CD14-positive monocyte (primary cell): ENCODE results near the gene GREB1. TPM values are rescaled to one million over a fixed set of nuclear protein-coding genes. Genes with fewer than 3 reads are reported as not detected.

Source experiments
- DNase-seq, 3 donors: peaks; one replicate each; pipeline ENCODE4 v3.0.0-alpha.2; 2011 to 2022
- H2AFZ ChIP-seq: 2 replicates; pipeline ENCODE4 v1.6.0; 2012; ENCODE audit warnings: mild to moderate bottlenecking, low read depth, low read length, inconsistent platforms; ENCODE audit not compliant: insufficient read depth, poor library complexity, severe bottlenecking
- H3K27ac ChIP-seq, 2 donors: 1 replicate in 1 of 2; 2 replicates in 1 of 2; pipeline ENCODE4 v1.5.1; 2012 to 2013; ENCODE audit warnings: low read length in 2 of 2, control low read depth in 1 of 2, inconsistent platforms in 1 of 2, low read depth in 1 of 2, mild to moderate bottlenecking in 1 of 2
- H3K27me3 ChIP-seq, 2 donors: one replicate each; pipeline versions ENCODE4 v1.6.0 to v1.6.1; 2011 to 2013; ENCODE audit warnings: low read length in 2 of 2; ENCODE audit not compliant: control insufficient read depth in 2 of 2, insufficient read depth in 2 of 2
- H3K36me3 ChIP-seq, 2 donors: replicated peaks in 1 of 2; 1 replicate in 1 of 2; 2 replicates in 1 of 2; pipeline versions ENCODE4 v1.5.1 to v1.6.1; 2012 to 2013; ENCODE audit warnings: low read length in 2 of 2, control low read depth in 1 of 2, inconsistent platforms in 1 of 2, mild to moderate bottlenecking in 1 of 2; ENCODE audit not compliant: insufficient read depth in 2 of 2, control insufficient read depth in 1 of 2
- H3K4me1 ChIP-seq, 2 donors: 1 replicate in 1 of 2; 2 replicates in 1 of 2; pipeline versions ENCODE4 v1.5.1 to v1.6.1; 2012 to 2013; ENCODE audit warnings: low read length in 2 of 2, control low read depth in 1 of 2, inconsistent platforms in 1 of 2, mild to moderate bottlenecking in 1 of 2, moderate library complexity in 1 of 2; ENCODE audit not compliant: insufficient read depth in 2 of 2, control insufficient read depth in 1 of 2
- H3K4me2 ChIP-seq: replicated peaks from 2 replicates; pipeline ENCODE3; 2012; ENCODE audit warnings: low read length, moderate library complexity, mild to moderate bottlenecking; ENCODE audit not compliant: poor library complexity, severe bottlenecking; ENCODE audit errors: extremely low read depth
- H3K4me3 ChIP-seq, 3 experiments: fragments of 200-600 bp in 1 of 3; sonication (generic) in 1 of 3; replicated peaks in 1 of 3; 1 replicate in 2 of 3; 2 replicates in 1 of 3; pipeline ENCODE4 v1.5.1; 2011 to 2013; ENCODE audit warnings: low read length in 3 of 3, mild to moderate bottlenecking in 3 of 3, control low read depth in 2 of 3, low read depth in 2 of 3, inconsistent platforms in 1 of 3, moderate library complexity in 1 of 3
- H3K79me2 ChIP-seq: 2 replicates; pipeline ENCODE4 v1.6.0; 2012; ENCODE audit warnings: mild to moderate bottlenecking, control low read depth, inconsistent platforms, low read length, moderate library complexity; ENCODE audit not compliant: insufficient read depth
- H3K9ac ChIP-seq: 2 replicates; pipeline ENCODE4 v1.6.0; 2017; ENCODE audit warnings: low read length, mild to moderate bottlenecking; ENCODE audit not compliant: insufficient read depth, poor library complexity, severe bottlenecking
- H3K9me3 ChIP-seq, 2 donors: replicated peaks in 1 of 2; 1 replicate in 1 of 2; 2 replicates in 1 of 2; pipeline versions ENCODE4 v1.5.1 to v1.6.1; 2012 to 2013; ENCODE audit warnings: low read length in 2 of 2, control low read depth in 1 of 2; ENCODE audit not compliant: control insufficient read depth in 1 of 2, insufficient read depth in 1 of 2
- H4K20me1 ChIP-seq: 2 replicates; pipeline ENCODE4 v1.6.0; 2012; ENCODE audit warnings: mild to moderate bottlenecking, low read length, control low read depth, moderate library complexity; ENCODE audit not compliant: insufficient read depth
- H3K27ac Mint-ChIP-seq, 7 donors: one replicate each; pipeline ENCODE4 v1.8.0; 2020; ENCODE audit warnings: mild to moderate bottlenecking in 7 of 7, mixed read lengths in 7 of 7, moderate library complexity in 6 of 7, inconsistent platforms in 2 of 7
- H3K27me3 Mint-ChIP-seq, 3 donors: one replicate each; pipeline ENCODE4 v1.8.0; 2021 to 2022; ENCODE audit warnings: low read depth in 3 of 3, mild to moderate bottlenecking in 3 of 3, mixed read lengths in 3 of 3, moderate library complexity in 3 of 3, inconsistent platforms in 1 of 3
- H3K36me3 Mint-ChIP-seq, 2 donors: one replicate each; pipeline ENCODE4 v1.8.0; 2020; ENCODE audit warnings: mixed read lengths in 2 of 2, inconsistent platforms in 1 of 2, mild to moderate bottlenecking in 1 of 2
- H3K4me1 Mint-ChIP-seq: one replicate; pipeline ENCODE4 v1.8.0; 2020; ENCODE audit warnings: mild to moderate bottlenecking, mixed read lengths
- H3K4me3 Mint-ChIP-seq, 2 donors: one replicate each; pipeline ENCODE4 v1.8.0; 2020; ENCODE audit warnings: mild to moderate bottlenecking in 2 of 2, mixed read lengths in 2 of 2, moderate library complexity in 1 of 2
- H3K9me3 Mint-ChIP-seq, 7 donors: one replicate each; pipeline ENCODE4 v1.8.0; 2020 to 2022; ENCODE audit warnings: mixed read lengths in 7 of 7, mild to moderate bottlenecking in 6 of 7, moderate library complexity in 6 of 7, inconsistent platforms in 2 of 7
- CTCF ChIP-seq: fragments of 200-600 bp; IDR thresholded peaks from one replicate; pipeline ENCODE4 v1.8.0; 2022; ENCODE audit warnings: antibody characterized with exemption, mild to moderate bottlenecking
- WGBS: methylation state at CpG from one replicate; pipeline ENCODE4 v1.1.5; 2013; ENCODE audit warnings: missing lambda C conversion rate; ENCODE audit not compliant: insufficient coverage; 5-methylcytosine and 5-hydroxymethylcytosine counted together
- intact Hi-C, 2 donors: fragments of 100-400 bp; cut with micrococcal nuclease; formaldehyde crosslinking; loops; one replicate each; pipeline versions ENCODE4 v1.15.0 to v1.15.1; 2023
- polyA plus RNA-seq, 3 donors: library from polyadenylated mRNA; depleted of rRNA in 1 of 3; unstranded in 2 of 3; stranded (reverse) in 1 of 3; fragments of 300-500 nt in 2 of 3; fragments of >200 nt in 1 of 3; fragmentation: Illumina TruSeq in 2 of 3; gene quantifications; 1 replicate in 2 of 3; 2 replicates in 1 of 3; pipeline ENCODE4 v1.2.3, GENCODE V29; 2012 to 2021

Gene GREB1
- polyA plus RNA-seq, 3 donors, result not detected

GRCh38 chr2:11633923-11634478 is 100.2 kb downstream of the GREB1 start:
- no peaks in the 10 kb centered on the region for H3K4me1 ChIP-seq
- H3K79me2 ChIP-seq, result no peaks in the 10 kb centered on the region
- intact Hi-C loops, result no loop called here
- TF ChIP-seq CTCF, result no peak
- no peak overlapping the region for H3K9ac ChIP-seq
- 94% methylated on average over 25 of the region's 28 CpGs for WGBS
- H3K9me3 ChIP-seq, result no peaks in the 10 kb centered on the region
- no peak overlapping the region for H3K4me3 ChIP-seq
- no peak overlapping the region for H3K4me3 Mint-ChIP-seq
- no peaks in the 10 kb centered on the region for H3K36me3 ChIP-seq
- peaks cover 4 to 8% (median 6%) of the 10 kb centered on the region in 3 donors for H3K27me3 Mint-ChIP-seq
- H3K36me3 Mint-ChIP-seq, result no peaks in the 10 kb centered on the region
- no peak overlapping the region for H3K4me2 ChIP-seq
- H3K4me1 Mint-ChIP-seq, result no peaks in the 10 kb centered on the region
- H3K27ac ChIP-seq, result no peak overlapping the region
- DNase-seq, result no peak
- H3K27me3 ChIP-seq, result no peaks in the 10 kb centered on the region
- H4K20me1 ChIP-seq, result no peaks in the 10 kb centered on the region
- H3K27ac Mint-ChIP-seq, result peak overlapping the region in 1 of 7 donors; percentile 17
- no peak overlapping the region for H2AFZ ChIP-seq
- no peaks in the 10 kb centered on the region for H3K9me3 Mint-ChIP-seq

- H3K27me3 Mint-ChIP-seq, result peaks cover 4 to 8% (median 6%) of the 10 kb centered on the region in 3 donors
- no peak overlapping the region for H3K4me3 Mint-ChIP-seq
- WGBS, result 96% methylated on average over 15 of the region's 15 CpGs
- H3K27ac Mint-ChIP-seq, result peak overlapping the region in 1 of 7 donors; percentile 17
- Histone ChIP-seq H4K20me1 (no peaks in the 10 kb centered on the region), H3K79me2 (no peaks in the 10 kb centered on the region), H3K27me3 (no peaks in the 10 kb centered on the region), H3K27ac (no peak overlapping the region), H2AFZ (no peak overlapping the region), H3K4me1 (no peaks in the 10 kb centered on the region), H3K9me3 (no peaks in the 10 kb centered on the region), H3K36me3 (no peaks in the 10 kb centered on the region), H3K9ac (no peak overlapping the region), H3K4me3 (no peak overlapping the region), H3K4me2 (no peak overlapping the region)
- H3K9me3 Mint-ChIP-seq, result no peaks in the 10 kb centered on the region
- H3K4me1 Mint-ChIP-seq, result no peaks in the 10 kb centered on the region
- intact Hi-C loops, result no loop called here
- DNase-seq, result no peak
- H3K36me3 Mint-ChIP-seq, result no peaks in the 10 kb centered on the region
- no peak for TF ChIP-seq CTCF
Observed at GRCh38 chr2:11634584-11634983, 100.7 kb downstream of the GREB1 start.
